Left renal pelvis (tissue), 4 donors: Measurements from ENCODE around the gene STC2. TPM values are rescaled to one million over a fixed set of nuclear protein-coding genes. Genes with fewer than 3 reads are reported as not detected.
"Not testable (repeated sequence)": the region's sequence is repeated elsewhere in the genome, so short reads cannot be mapped to it uniquely, and the experiment has no call there.

Source experiments
- DNase-seq, 4 donors: peaks; one replicate each; pipeline ENCODE4 v3.0.0-alpha.2; 2013; ENCODE audit warnings: low read depth in 4 of 4, low spot score in 3 of 4
- polyA plus RNA-seq, 4 donors: library from polyadenylated mRNA; unstranded; fragments of 120-200 nt; gene quantifications; one replicate each; pipeline ENCODE4 v1.2.1, GENCODE V29; 2013; ENCODE audit not compliant: insufficient read length in 4 of 4

Gene STC2, protein sequence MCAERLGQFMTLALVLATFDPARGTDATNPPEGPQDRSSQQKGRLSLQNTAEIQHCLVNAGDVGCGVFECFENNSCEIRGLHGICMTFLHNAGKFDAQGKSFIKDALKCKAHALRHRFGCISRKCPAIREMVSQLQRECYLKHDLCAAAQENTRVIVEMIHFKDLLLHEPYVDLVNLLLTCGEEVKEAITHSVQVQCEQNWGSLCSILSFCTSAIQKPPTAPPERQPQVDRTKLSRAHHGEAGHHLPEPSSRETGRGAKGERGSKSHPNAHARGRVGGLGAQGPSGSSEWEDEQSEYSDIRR
- polyA plus RNA-seq = 1 to 10 TPM in 3 of 4 donors, under 1 TPM in 1; 0.98 to 2.1 (median 1.5) TPM

DNA sequence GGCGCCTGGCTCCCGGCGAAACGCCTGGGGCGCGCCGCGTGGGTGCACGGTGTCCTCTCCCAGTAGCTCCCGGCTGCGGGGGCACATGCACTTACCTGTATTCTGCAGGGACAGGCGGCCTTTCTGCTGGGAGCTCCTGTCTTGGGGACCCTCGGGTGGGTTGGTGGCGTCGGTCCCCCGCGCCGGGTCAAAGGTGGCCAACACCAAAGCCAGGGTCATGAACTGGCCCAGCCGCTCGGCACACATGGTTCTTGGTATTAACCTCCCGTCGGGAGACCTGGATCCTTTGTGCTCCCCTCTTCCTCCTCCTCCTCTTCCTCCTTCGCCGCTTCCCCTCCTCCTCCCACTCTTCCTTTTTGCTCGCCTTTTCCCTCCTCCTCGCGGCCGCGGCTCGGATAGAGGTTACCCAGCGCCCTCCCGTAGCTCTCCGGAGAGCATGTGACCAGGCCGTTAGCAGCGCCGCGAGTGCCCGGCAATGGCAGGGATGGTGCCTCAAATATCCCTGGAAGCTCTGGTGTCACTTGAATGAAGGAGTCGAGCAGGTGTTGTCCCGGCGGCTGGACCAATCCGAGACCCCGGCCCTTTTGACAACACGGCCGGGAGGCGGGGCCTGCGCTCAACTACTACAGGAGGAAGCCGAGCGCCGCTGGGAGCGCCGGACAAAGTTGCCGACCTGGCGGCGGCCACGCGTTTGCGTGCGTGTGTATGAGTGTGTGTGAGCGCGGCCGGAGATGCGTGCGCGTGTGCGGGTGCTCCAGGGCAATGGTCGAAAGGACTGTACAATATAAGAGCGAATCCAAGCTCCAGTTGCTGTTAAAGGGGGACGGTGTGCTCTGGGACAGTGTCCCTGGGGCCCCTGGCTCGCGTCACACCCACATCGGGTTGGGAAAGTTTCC, at the start of gene STC2:
Gene STC2 (minus strand): TSS at position 467 of the 896 bp plus-strand sequence. CDS start 221 bp downstream, at position 246.
- DNase-seq = peak in 1 of 4 donors; percentile 69

DNA sequence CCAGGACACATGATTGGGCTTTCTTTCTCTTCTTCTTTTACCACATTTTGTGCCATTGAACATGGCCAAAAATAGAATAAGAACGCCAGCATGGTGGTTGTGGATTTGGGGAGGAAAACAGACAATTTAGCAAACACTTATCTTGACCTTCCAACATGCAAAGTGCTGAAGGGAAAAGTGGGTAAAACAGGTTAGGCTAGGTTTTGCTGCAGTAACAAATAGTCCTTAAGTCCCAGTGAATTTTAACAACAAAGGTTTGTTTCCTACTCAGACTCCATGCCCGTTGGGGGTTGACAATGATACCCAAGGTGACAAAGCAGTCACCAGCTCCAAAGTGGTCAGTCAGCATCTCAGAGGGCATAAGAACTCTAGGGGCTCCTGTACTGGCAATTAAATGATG, 43.2 kb upstream of the STC2 start:
- no peak for DNase-seq

DNA sequence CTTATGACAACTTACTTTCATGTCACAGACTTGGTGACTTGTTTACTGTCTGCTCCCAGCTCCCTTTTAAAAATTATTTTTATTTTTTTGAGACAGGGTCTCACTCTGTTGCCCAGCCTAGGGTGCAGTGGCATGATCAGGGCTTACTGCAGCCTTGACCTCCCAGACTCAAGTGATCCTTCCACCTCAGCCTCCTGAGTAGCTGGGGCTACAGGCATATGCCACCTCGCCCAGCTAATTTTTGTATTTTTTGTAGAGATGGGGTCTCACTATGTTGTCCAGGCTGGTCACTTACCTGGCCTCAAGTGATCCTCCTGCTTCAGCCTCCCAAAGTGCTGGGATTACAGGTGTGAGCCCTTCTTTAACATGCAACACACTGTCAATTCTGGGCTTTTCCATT, 35.2 kb upstream of the STC2 start:
- not testable (repeated sequence) for DNase-seq

GRCh38 chr5:173355561-173355960, 27.3 kb upstream of the STC2 start:
- no peak for DNase-seq

DNA sequence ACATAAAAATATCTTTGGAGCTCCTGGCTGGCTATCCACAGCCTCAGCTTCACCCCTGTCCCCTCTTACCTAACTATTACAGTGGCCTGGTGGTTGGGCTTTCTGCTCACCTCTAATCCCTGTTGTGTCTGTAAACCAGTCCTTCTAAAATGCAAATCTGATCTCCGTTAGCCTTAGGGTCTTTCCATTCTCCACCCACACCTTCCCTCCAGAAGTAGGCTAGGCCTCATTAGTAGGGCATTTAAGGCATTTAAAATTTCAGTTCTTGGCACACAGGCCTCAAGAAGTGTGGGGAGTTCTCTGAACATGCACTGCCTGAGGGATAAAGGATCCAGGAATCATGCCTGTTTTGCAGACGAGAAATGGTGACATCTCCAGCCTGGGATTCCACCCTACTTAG, 26.4 kb upstream of the STC2 start:
- DNase-seq = no peak

DNA sequence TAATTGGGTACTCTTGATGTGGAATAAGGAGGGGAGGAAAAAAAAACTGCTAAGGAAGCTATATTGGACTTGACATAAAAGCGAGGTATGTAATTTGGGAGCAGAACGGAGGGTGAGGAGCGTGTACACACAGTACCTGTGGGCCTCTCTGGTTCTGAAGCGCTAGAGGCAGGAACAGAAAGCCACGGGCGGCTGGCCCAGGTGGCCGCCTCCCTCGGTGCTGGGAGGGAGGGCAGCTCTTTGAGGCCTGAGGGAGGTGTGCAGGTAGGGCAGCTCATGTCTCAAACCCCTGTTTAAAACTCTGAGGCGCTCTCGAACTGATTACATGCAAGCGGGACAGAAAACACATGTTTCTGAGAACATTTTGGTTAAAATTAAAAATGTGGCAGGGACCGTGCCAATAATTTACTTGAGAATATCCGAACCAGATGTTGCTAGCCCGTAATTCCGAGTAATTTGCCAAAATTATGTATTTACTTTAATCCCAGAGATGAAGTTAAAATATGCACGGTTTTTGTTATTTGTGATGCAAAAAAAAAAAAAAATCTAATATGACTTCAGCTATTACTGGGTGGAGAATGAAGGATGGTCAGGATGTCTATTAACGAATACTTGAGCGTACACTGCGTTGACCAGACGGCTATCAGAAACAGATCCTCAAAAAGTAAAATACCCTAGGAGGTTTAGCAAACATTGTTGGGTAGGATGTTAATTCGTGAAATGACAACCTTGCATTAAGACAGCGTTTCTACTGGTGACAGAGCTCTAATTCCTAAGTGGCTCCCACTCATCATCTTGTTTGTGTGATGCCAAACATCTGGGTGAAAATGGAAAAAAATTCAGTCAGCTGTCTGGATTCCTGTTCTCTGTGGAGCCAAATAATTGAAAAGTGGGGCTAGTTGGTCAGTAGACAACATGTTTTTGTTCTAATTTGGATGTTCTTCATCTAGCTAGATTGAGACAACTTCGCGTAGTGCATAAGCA, 24.4 kb upstream of the STC2 start:
- DNase-seq = no peak

DNA sequence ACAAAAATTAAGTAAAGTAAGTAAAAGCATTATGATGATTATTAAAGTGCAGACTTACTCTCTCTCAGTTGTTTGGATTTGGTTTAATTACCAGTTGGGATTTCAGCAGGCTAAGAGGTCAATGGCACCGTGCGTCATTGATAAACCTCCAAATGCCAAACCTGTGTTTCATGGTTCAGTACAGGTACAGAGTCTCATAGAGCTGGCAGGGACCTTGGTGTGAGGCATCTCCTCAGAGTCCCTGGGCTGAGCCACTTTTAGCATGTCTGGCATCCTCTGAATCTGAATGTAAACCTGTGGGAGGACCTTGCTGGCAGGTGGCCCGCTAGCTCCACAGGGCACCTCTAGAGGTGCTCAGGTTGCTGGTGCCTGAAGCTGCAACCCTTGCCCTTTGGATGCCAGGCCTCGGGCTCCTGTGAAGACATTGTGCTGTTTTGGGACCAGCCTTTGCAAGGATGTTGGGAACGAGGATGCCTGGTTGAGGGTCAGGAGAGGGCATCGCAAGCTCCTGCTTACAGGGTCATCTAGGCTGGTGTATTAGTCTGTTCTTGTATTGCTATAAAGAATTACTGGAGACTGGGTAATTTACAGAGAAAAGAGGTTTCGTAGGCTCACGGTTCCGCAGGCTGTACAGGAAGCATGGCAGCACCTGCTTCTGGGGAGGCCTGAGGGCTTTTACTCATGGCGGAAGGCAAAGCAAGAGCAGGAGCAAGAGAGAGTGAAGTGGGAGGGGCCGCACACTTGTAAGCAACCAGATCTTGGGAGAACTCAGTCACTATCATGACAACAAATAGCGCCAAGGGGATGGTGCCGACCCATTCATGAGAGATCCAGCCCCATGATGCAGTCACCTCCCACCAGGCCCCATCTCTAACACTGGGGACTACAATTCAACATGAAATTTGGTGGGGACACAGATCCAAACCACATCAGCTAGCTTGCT, 14.9 kb upstream of the STC2 start:
- no peak for DNase-seq

DNA sequence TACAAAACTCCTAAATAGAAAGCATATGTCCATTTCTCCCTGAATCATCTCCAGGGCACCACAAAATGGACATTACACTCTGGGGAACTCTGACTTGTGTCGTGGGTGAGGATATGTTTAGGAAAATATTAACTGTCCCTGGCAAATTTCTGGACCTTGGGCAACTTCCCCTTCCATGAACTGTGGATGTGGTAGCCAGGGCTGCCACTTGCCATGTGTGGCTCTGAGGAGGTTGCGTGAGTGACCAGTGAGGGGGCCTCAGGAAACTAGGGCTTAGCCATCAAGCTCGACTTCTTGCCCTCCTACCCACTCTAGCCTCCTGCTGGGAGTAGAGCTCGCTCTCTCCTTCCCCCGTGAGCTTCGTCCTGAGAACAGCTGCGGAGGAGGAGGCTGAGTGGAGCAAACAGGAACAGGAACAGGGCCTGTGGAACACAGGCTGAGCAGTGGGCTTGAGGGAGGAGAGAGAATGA, 13.8 kb upstream of the STC2 start:
- DNase-seq = no peak

DNA sequence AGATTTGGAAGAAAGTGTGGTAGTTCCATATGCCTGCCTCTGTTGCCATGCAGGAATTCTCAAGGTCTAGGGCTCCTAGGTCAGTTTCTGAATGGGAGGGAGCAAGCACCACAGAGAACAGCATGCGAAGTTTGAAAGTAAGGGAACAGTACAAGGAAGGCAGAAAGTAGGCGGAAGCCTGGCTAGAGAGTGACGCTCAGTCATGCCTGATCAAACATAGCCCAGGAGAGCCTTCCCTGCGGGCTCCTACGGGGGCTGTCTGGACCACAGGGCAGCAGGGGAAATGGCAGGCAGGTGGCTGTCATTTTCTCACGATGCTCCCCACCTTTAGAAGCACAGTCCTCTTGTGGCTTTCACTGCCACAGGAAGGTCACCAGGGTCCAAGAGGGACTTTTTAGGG, 12.8 kb upstream of the STC2 start:
- no peak for DNase-seq

DNA sequence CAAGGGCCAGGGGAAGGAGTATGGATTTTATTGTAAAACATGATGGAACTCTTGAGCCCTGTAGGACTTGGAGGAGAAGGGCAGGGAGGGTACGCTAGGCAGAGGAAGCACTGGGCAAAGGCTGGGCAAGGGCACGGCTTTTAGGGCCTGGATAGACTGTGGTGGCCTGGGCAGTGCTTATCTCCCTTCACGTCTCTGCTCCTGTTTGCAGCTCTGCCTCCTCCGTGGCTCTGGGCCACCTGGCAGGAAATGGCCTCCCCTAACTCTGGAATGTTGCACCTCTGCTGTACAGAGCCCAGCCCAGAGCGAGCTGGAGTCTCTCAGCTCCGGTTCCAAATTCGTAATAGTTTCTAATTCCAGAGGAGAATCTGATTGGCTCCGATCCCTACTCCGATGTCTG, 12.2 kb upstream of the STC2 start:
- no peak for DNase-seq

- DNase-seq = no peak
Observed at GRCh38 chr5:173339286-173339685, 11.1 kb upstream of the STC2 start.

GRCh38 chr5:173338380-173339015, 10.3 kb upstream of the STC2 start:
- DNase-seq = no peak

DNA sequence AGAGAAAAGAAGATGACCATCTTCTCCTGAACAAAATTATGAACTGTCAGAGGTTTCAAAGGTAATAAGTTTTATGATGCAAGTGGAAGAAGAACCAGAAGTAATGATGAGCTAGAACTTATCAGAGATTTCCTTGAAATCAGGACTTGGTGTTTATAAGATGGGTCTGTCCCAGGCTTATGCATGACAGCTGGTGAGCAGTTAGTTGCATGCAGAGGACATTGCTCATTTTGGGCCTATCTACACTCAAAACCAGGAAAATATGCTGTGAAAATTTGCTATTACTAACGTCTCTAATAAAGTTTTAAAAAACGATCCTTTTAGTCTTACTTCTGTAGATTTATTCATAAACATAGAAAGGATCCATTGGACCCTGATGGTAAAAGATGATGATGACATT, 6.6 kb upstream of the STC2 start:
- no peak for DNase-seq

DNA sequence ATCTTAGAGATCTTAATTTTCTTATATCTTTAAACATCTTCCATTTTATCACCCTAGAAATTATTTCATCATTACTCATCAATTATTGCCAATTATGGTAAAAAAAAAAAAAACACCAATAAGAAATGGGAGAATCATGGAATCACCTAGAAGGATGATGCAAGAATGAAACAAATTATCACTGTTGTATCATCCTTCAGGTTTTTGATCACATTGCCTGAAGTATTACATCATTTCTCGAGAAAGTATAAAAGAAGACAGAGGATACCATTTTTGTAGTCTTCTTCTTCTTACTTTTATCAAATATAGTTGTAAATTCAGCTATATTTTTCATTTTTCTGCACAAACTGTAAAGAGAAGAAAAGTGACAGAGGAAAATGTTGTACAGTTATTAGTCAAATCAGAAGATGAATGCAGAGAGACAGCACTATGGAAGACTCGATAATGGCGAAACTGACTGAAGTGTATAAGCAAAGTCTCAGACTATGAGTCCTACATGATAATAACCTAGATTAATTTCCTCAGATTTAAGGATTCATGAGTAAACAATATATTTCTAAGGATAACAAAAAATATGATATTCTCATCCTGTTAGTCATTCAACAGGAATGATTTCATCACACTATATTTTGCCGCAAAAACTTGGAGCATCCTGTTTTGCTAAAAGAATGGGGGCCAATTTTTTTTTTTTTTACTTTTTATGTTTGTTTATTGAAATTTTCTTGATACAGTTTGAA, 5.9 kb upstream of the STC2 start:
- DNase-seq = no peak

DNA sequence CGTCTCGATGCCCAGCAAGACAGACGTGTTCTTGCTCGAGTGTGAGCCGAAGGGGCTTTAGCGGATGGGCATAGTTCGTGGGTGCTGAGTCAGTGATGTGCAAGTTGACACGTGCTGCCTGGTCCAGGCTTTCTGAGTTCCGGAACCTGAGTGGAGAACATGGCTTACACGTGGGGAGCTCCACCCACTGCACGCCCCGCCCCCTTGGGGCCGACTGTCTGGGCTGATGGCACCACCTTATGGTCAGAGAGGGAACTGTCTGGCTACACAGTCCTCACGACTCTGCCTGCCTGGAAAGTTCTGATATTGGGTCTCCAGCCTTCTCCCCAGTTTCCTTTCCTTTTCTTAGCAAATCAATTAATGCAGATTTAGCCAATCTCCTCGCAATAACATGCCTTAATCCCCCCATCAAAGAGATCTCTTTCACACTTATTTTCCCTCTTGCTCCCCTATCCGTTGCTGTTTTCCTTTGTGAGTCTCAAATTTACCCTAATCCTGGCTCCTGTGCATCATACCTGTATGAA, 3.8 kb upstream of the STC2 start:
- no peak for DNase-seq

GRCh38 chr5:173331287-173331686, 3.1 kb upstream of the STC2 start:
- no peak for DNase-seq

DNA sequence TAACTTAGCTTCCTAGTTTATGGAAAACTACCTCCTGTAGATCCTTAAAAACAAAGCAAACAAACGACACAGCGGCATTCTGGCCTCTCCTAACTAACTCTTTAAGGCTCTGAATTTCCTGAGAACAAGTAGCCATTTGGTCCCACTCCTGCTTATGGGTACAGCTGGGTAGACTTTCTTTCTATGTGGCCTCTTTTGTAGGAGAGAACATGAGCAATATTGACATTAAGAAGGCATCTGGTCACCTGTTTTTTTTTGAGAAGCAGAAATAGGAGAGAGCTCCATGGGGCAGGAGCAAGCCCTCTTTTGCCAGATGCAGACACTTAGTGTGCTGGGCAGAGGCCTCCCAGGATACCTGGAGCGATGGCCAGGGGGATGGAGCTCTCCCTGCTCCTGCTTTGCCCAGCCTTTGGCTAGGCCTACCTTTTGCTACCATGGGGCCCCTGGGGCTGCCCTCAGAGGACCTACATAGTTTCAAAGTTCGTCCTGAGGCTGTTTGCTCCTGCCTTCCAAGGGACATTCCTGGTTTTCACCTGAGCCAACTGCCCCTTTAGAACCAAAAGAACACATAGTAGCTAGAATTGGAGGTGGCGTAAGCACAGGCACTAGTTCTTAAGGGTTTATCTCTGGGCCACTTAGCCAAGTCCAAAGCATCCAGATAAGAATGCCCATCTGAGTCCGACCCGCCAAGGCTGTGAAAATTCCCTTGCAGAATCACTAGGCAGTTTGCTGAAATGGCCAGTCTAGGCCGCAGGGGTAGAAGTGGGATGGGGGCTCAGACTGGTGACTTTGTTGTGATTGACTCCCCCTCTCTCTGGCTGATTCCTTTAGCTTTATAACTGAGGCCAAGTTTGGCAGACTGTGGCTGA, 2.4 kb upstream of the STC2 start:
- DNase-seq = no peak
